Measurements from ENCODE around the gene INPP5A. TPM values are rescaled to one million over a fixed set of nuclear protein-coding genes. Genes with fewer than 3 reads are reported as not detected.

The INPP5A gene
- total and polyA plus RNA-seq, 10 of the 15 experiments (the other 5 are each of a cell fraction or from before 2014, with no cell fraction given): 0.52 to 15.0 (median 6.3) TPM

DNA sequence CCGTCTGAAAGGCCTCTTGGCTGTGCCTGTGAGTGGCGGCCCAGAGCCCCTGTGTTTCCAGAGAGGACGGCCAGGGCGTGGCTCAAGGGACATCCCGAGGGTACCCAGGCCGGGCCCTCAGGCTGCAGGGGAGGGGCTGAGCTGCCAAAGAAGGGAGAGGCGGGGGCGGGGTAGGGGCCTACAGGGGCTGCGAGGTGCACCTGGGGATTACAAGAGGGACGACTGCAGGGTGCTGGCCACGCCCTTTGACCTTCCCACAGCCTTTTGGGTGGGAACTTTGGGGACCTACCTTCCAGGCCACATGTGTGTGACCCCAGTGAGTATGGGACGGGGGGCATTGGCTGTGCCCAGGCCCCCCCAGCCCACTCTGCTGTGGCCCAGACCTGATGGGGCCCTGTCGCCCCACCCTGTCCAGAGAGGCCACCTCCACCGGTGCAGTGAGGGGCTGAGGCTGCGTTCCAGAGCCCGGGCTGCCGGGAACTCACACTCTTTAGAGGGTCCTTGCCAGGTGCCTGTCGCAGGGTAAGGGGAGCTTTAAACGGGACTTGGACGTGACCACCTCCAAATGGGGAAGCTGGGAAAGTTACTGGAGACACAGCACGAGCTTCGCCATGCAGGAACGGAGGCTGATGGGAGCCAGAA is 267.3 kb downstream of the INPP5A start:
- DNase-seq (ENCODE audit: low read depth, low spot score) (no peak), ATAC-seq (no peak), FAIRE-seq (no peak)
- ChIA-PET RAD21 (ENCODE audit: unreplicated experiment) (no interaction called here), POLR2A (no interaction called here), CTCF (no interaction called here), SMC1A (ENCODE audit: uncharacterized antibody, unreplicated experiment) (no interaction called here)
- Histone ChIP-seq H3K4me3 (no peak overlapping the region), H3K36me3 (ENCODE audit: control insufficient read depth in 2 of 2, insufficient read depth in 2 of 2, low read length in 1 of 2) (no peaks in the 10 kb centered on the region), H4K20me1 (ENCODE audit: control insufficient read depth, insufficient read depth) (no peaks in the 10 kb centered on the region), H3K4me2 (ENCODE audit: control insufficient read depth, insufficient read depth) (no peak overlapping the region), H3K79me2 (ENCODE audit: control insufficient read depth, insufficient read depth, low read length) (no peaks in the 10 kb centered on the region), H3K9me3 (replicated peaks; ENCODE audit: control insufficient read depth, insufficient read depth, low read length) (peaks cover 2% of the 10 kb centered on the region; the same call in 1 of the 3 replicates), H3K9ac (ENCODE audit: control insufficient read depth, insufficient read depth, low read length) (no peak overlapping the region), H3K27ac (ENCODE audit: control insufficient read depth, insufficient read depth) (no peak overlapping the region), H2AFZ (ENCODE audit: control insufficient read depth, low read depth, low read length) (no peak overlapping the region), H3K4me1 (ENCODE audit: control insufficient read depth, insufficient read depth, low read length) (no peaks in the 10 kb centered on the region), H3K27me3 (replicated peaks in 1 of 2; ENCODE audit: control insufficient read depth in 2 of 2, insufficient read depth in 2 of 2, low read length in 1 of 2) (no peaks in the 10 kb centered on the region)
- WGBS (ENCODE audit: insufficient coverage, insufficient replicate concordance, low lambda C conversion rate, missing lambda C conversion rate): 49% methylated on average over 19 of the region's 23 CpGs
- intact Hi-C loops (cut with micrococcal nuclease; ENCODE audit: unreplicated experiment) (no loop called here), in situ Hi-C loops (cut with MboI) (no loop called here)
- BruUV-seq (replicated peaks): no TSS peak
- TF ChIP-seq, protein P1, sequence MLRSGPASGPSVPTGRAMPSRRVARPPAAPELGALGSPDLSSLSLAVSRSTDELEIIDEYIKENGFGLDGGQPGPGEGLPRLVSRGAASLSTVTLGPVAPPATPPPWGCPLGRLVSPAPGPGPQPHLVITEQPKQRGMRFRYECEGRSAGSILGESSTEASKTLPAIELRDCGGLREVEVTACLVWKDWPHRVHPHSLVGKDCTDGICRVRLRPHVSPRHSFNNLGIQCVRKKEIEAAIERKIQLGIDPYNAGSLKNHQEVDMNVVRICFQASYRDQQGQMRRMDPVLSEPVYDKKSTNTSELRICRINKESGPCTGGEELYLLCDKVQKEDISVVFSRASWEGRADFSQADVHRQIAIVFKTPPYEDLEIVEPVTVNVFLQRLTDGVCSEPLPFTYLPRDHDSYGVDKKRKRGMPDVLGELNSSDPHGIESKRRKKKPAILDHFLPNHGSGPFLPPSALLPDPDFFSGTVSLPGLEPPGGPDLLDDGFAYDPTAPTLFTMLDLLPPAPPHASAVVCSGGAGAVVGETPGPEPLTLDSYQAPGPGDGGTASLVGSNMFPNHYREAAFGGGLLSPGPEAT (IDR thresholded peaks at IDR 0.05; ENCODE audit: low read depth): no peak
- TF ChIP-seq BMI1 (IDR thresholded peaks at IDR 0.05; ENCODE audit: borderline replicate concordance) (no peak), ZNF384 (IDR thresholded peaks at IDR 0.05; ENCODE audit: borderline replicate concordance, low read depth, low read length) (no peak), SMC3 (IDR thresholded peaks at IDR 0.05; ENCODE audit: borderline replicate concordance, low read length) (no peak), MXI1 (IDR thresholded peaks at IDR 0.05; ENCODE audit: low read depth, low read length) (no peak), ZNF24 (IDR thresholded peaks at IDR 0.05) (no peak), RAD21 (IDR thresholded peaks at IDR 0.05; ENCODE audit: insufficient read depth, low read depth, low read length) (no peak), RB1 (IDR thresholded peaks at IDR 0.05; ENCODE audit: borderline replicate concordance) (no peak), KAT2A (conservative IDR thresholded peaks at IDR 0.05; ENCODE audit: control insufficient read depth, low read depth, low read length) (no peak), EED (IDR thresholded peaks at IDR 0.05; ENCODE audit: low read depth) (no peak)
- TF ChIP-seq, protein P2, sequence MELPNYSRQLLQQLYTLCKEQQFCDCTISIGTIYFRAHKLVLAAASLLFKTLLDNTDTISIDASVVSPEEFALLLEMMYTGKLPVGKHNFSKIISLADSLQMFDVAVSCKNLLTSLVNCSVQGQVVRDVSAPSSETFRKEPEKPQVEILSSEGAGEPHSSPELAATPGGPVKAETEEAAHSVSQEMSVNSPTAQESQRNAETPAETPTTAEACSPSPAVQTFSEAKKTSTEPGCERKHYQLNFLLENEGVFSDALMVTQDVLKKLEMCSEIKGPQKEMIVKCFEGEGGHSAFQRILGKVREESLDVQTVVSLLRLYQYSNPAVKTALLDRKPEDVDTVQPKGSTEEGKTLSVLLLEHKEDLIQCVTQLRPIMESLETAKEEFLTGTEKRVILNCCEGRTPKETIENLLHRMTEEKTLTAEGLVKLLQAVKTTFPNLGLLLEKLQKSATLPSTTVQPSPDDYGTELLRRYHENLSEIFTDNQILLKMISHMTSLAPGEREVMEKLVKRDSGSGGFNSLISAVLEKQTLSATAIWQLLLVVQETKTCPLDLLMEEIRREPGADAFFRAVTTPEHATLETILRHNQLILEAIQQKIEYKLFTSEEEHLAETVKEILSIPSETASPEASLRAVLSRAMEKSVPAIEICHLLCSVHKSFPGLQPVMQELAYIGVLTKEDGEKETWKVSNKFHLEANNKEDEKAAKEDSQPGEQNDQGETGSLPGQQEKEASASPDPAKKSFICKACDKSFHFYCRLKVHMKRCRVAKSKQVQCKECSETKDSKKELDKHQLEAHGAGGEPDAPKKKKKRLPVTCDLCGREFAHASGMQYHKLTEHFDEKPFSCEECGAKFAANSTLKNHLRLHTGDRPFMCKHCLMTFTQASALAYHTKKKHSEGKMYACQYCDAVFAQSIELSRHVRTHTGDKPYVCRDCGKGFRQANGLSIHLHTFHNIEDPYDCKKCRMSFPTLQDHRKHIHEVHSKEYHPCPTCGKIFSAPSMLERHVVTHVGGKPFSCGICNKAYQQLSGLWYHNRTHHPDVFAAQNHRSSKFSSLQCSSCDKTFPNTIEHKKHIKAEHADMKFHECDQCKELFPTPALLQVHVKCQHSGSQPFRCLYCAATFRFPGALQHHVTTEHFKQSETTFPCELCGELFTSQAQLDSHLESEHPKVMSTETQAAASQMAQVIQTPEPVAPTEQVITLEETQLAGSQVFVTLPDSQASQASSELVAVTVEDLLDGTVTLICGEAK (IDR thresholded peaks at IDR 0.05; ENCODE audit: borderline replicate concordance): no peak
- TF ChIP-seq, protein P3, sequence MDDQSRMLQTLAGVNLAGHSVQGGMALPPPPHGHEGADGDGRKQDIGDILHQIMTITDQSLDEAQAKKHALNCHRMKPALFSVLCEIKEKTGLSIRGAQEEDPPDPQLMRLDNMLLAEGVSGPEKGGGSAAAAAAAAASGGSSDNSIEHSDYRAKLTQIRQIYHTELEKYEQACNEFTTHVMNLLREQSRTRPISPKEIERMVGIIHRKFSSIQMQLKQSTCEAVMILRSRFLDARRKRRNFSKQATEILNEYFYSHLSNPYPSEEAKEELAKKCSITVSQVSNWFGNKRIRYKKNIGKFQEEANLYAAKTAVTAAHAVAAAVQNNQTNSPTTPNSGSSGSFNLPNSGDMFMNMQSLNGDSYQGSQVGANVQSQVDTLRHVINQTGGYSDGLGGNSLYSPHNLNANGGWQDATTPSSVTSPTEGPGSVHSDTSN (IDR thresholded peaks at IDR 0.05; ENCODE audit: insufficient replicate concordance, low read depth, low read length): no peak
- TF ChIP-seq, protein P4, sequence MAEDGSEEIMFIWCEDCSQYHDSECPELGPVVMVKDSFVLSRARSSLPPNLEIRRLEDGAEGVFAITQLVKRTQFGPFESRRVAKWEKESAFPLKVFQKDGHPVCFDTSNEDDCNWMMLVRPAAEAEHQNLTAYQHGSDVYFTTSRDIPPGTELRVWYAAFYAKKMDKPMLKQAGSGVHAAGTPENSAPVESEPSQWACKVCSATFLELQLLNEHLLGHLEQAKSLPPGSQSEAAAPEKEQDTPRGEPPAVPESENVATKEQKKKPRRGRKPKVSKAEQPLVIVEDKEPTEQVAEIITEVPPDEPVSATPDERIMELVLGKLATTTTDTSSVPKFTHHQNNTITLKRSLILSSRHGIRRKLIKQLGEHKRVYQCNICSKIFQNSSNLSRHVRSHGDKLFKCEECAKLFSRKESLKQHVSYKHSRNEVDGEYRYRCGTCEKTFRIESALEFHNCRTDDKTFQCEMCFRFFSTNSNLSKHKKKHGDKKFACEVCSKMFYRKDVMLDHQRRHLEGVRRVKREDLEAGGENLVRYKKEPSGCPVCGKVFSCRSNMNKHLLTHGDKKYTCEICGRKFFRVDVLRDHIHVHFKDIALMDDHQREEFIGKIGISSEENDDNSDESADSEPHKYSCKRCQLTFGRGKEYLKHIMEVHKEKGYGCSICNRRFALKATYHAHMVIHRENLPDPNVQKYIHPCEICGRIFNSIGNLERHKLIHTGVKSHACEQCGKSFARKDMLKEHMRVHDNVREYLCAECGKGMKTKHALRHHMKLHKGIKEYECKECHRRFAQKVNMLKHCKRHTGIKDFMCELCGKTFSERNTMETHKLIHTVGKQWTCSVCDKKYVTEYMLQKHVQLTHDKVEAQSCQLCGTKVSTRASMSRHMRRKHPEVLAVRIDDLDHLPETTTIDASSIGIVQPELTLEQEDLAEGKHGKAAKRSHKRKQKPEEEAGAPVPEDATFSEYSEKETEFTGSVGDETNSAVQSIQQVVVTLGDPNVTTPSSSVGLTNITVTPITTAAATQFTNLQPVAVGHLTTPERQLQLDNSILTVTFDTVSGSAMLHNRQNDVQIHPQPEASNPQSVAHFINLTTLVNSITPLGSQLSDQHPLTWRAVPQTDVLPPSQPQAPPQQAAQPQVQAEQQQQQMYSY (CRISPR knock-in tag; IDR thresholded peaks at IDR 0.05): no peak

Data from GM12878 (cell line).